GM12892 (cell line): ENCODE measurements around the gene TMEM161A.

Experiments
- POLR2A ChIP-seq: IDR thresholded peaks from 2 replicates; pipeline ENCODE4 v1.6.1; 2011; ENCODE audit warnings: low read depth, low read length, control low read depth
- POLR2AphosphoS5 ChIP-seq: IDR thresholded peaks from 2 replicates; pipeline ENCODE4 v1.6.1; 2011; ENCODE audit warnings: low read depth, low read length, control low read depth
- TAF1 ChIP-seq: IDR thresholded peaks from 2 replicates; pipeline ENCODE4 v1.6.1; 2011; ENCODE audit warnings: low read depth, mild to moderate bottlenecking, control low read depth, low read length, borderline replicate concordance

DNA sequence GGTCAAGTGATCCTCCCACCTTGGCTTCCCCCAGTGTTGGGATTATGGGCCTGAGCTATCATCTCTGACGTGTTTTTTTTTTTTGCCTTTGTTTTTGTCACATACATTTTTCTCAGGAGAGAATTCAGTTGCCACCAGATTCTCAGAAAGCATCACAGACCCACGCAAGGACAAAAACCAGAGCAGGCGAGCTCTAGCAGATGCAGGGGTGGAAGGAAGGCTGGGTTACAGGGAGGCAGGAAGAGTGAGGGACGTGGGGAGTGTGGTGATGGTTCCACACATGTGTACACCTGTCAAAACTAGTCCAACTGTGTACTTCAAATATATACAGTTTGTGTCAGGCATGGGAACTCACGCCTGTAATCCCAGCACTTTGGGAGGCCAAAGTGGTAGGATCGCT lies 4.3 kb downstream of the TMEM161A start:
- TF ChIP-seq POLR2A, result no peak
- TF ChIP-seq POLR2AphosphoS5, result no peak
- TF ChIP-seq TAF1, result no peak
